HEK293 (cell line): ENCODE data around the gene MAMDC2.

Experiments used
- CTCF ChIA-PET: fragments of 350-600 bp; formaldehyde crosslinking; extraction: SDS; loops from one replicate; lab custom pipeline; 2021; ENCODE audit warnings: antibody characterized with exemption; lab: Yijun Ruan, JAX
- POLR2A ChIA-PET: fragments of 300-600 bp; formaldehyde crosslinking; extraction: SDS; loops from one replicate; lab custom pipeline; 2020; ENCODE audit warnings: antibody characterized with exemption, inconsistent platforms; lab: Yijun Ruan, JAX
- H3K27ac ChIP-seq: fragments of 200-500 bp; sonication (Bioruptor generic); 2 replicates; pipeline ENCODE4 v1.5.1; 2014; ENCODE audit warnings: low read depth, low read length, control low read depth, inconsistent platforms; ENCODE audit errors: extremely low read depth
- H3K36me3 ChIP-seq, 2 experiments: fragments of 200-500 bp in 1 of 2; sonication (Bioruptor generic) in 1 of 2; 1 replicate in 1 of 2; 2 replicates in 1 of 2; pipeline ENCODE4 v1.5.1; 2014 to 2017; ENCODE audit warnings: inconsistent platforms in 2 of 2, low read length in 2 of 2; ENCODE audit not compliant: control insufficient read depth in 2 of 2, insufficient read depth in 1 of 2
- H3K4me1 ChIP-seq: fragments of 200-500 bp; sonication (Bioruptor generic); 2 replicates; pipeline ENCODE4 v1.5.1; 2014; ENCODE audit warnings: mild to moderate bottlenecking, low read length, inconsistent platforms; ENCODE audit not compliant: control insufficient read depth, insufficient read depth
- H3K4me3 ChIP-seq: 2 replicates; pipeline ENCODE4 v1.5.1; 2011; ENCODE audit warnings: low read depth, mild to moderate bottlenecking, control low read depth, low read length, moderate library complexity
- H3K9me3 ChIP-seq: fragments of 200-500 bp; sonication (Bioruptor generic); 2 replicates; pipeline ENCODE4 v1.5.1; 2014; ENCODE audit warnings: low read depth, low read length, inconsistent platforms; ENCODE audit not compliant: control insufficient read depth, insufficient read depth
- AEBP2 ChIP-seq: fragments of 450-650 bp; formaldehyde crosslinking; IDR thresholded peaks from 2 replicates; pipeline ENCODE4 v1.5.1; 2016; ENCODE audit warnings: missing biosample characterization, missing genetic modification characterization, borderline replicate concordance
- MEIS1 ChIP-seq: sonication (generic); formaldehyde crosslinking; IDR thresholded peaks from 2 replicates; pipeline ENCODE4 v1.8.1; 2022; ENCODE audit warnings: missing genetic modification reagents, mild to moderate bottlenecking, borderline replicate concordance
- SP3 ChIP-seq: fragments of 450-650 bp; formaldehyde crosslinking; IDR thresholded peaks from 2 replicates; pipeline ENCODE4 v1.5.1; 2016; ENCODE audit warnings: missing biosample characterization, missing genetic modification characterization
- SP7 ChIP-seq: fragments of 450-650 bp; formaldehyde crosslinking; IDR thresholded peaks from 2 replicates; pipeline ENCODE4 v1.5.1; 2016; ENCODE audit warnings: missing biosample characterization, missing genetic modification characterization
- ZBTB1 ChIP-seq: fragments of 450-650 bp; formaldehyde crosslinking; IDR thresholded peaks from 2 replicates; pipeline ENCODE4 v1.5.1; 2016; ENCODE audit warnings: missing biosample characterization, missing genetic modification characterization
- ZBTB20 ChIP-seq: fragments of 450-650 bp; formaldehyde crosslinking; IDR thresholded peaks from 2 replicates; pipeline ENCODE4 v1.5.1; 2016; ENCODE audit warnings: missing biosample characterization, missing genetic modification characterization
- ZBTB44 ChIP-seq: fragments of 450-650 bp; IDR thresholded peaks from 2 replicates; pipeline ENCODE4 v1.5.1; 2018; ENCODE audit warnings: missing biosample characterization, mild to moderate bottlenecking, missing genetic modification characterization
- ZNF10 ChIP-seq: fragments of 450-650 bp; formaldehyde crosslinking; IDR thresholded peaks from 2 replicates; pipeline ENCODE4 v1.5.1; 2017; ENCODE audit warnings: missing biosample characterization, missing genetic modification characterization
- ZNF121 ChIP-seq: fragments of 450-650 bp; formaldehyde crosslinking; IDR thresholded peaks from 2 replicates; pipeline ENCODE4 v1.5.1; 2016; ENCODE audit warnings: missing biosample characterization, missing genetic modification characterization
- ZNF2 ChIP-seq: fragments of 450-650 bp; formaldehyde crosslinking; IDR thresholded peaks from 2 replicates; pipeline ENCODE4 v1.5.1; 2016; ENCODE audit warnings: missing biosample characterization, missing genetic modification characterization
- ZNF239 ChIP-seq: fragments of 450-650 bp; formaldehyde crosslinking; IDR thresholded peaks from 2 replicates; pipeline ENCODE4 v1.5.1; 2016; ENCODE audit warnings: missing biosample characterization, missing genetic modification characterization
- ZNF354C ChIP-seq: fragments of 450-650 bp; formaldehyde crosslinking; IDR thresholded peaks from 2 replicates; pipeline ENCODE4 v1.5.1; 2016; ENCODE audit warnings: missing biosample characterization, missing genetic modification characterization, low read depth, borderline replicate concordance
- ZNF391 ChIP-seq: fragments of 450-650 bp; formaldehyde crosslinking; IDR thresholded peaks from 2 replicates; pipeline ENCODE4 v1.5.1; 2016; ENCODE audit warnings: low read depth, missing biosample characterization, missing genetic modification characterization, borderline replicate concordance
- ZNF560 ChIP-seq: fragments of 450-650 bp; formaldehyde crosslinking; IDR thresholded peaks from 2 replicates; pipeline ENCODE4 v1.5.1; 2017; ENCODE audit warnings: missing biosample characterization, missing genetic modification characterization, borderline replicate concordance

MAMDC2 gene

GRCh38 chr9:70130266-70130665, 86.6 kb downstream of the MAMDC2 start:
- no peak overlapping the region for H3K27ac ChIP-seq
- TF ChIP-seq ZNF10 (tag by site-specific recombination), result no peak
- TF ChIP-seq ZNF354C (tag by site-specific recombination), result no peak
- TF ChIP-seq ZNF391, result no peak
- no peak for TF ChIP-seq ZBTB20 (tag by site-specific recombination)
- no peak for TF ChIP-seq ZBTB1
- TF ChIP-seq SP3 (tag by site-specific recombination), result no peak
- no peak for TF ChIP-seq ZNF239 (tag by site-specific recombination)
- no peak overlapping the region for H3K4me3 ChIP-seq
- CTCF ChIA-PET, result interaction anchor here (1.0 to 3.9 kb wide), 4 partner anchors 10 to 472 kb away, joined by 3 to 26 read pairs (median 4); no protein-coding TSS in a partner anchor
- H3K4me1 ChIP-seq, result no peaks in the 10 kb centered on the region
- POLR2A ChIA-PET, result no interaction called here
- H3K9me3 ChIP-seq, result no peaks in the 10 kb centered on the region
- no peaks in the 10 kb centered on the region for H3K36me3 ChIP-seq

- POLR2A ChIA-PET, result no interaction called here
- CTCF ChIA-PET, result interaction anchor here (1.1 to 3.9 kb wide), 2 partner anchors 19 to 160 kb away, joined by 6 to 26 read pairs; no protein-coding TSS in a partner anchor
- H3K36me3 ChIP-seq, result no peaks in the 10 kb centered on the region
- no peaks in the 10 kb centered on the region for H3K9me3 ChIP-seq
- no peak overlapping the region for H3K4me3 ChIP-seq
- no peak overlapping the region for H3K27ac ChIP-seq
- H3K4me1 ChIP-seq, result no peaks in the 10 kb centered on the region
- TF ChIP-seq ZBTB44 (tag by site-specific recombination) (0 out of 2 replicates have a peak, but pooled peaks have one; percentile 12), ZNF239 (tag by site-specific recombination) (no peak)
These were observed 87.6 kb downstream of the MAMDC2 start for GRCh38 chr9:70131296-70131695.

GRCh38 chr9:70133253-70134208, 89.9 kb downstream of the MAMDC2 start:
- no peaks in the 10 kb centered on the region for H3K4me1 ChIP-seq
- POLR2A ChIA-PET, result no interaction called here
- no peak for TF ChIP-seq SP7 (tag by site-specific recombination)
- no peak for TF ChIP-seq AEBP2 (tag by site-specific recombination)
- TF ChIP-seq ZNF560 (tag by site-specific recombination), result no peak
- no peaks in the 10 kb centered on the region for H3K9me3 ChIP-seq
- no peak overlapping the region for H3K27ac ChIP-seq
- H3K36me3 ChIP-seq, result no peaks in the 10 kb centered on the region
- CTCF ChIA-PET, result interaction anchor here (0.7 to 3.9 kb wide), 3 partner anchors 11 to 21 kb away, joined by 3 to 26 read pairs (median 4); no protein-coding TSS in a partner anchor
- H3K4me3 ChIP-seq, result no peak overlapping the region

- Histone ChIP-seq H3K9me3 (no peaks in the 10 kb centered on the region), H3K27ac (no peak overlapping the region), H3K36me3 (no peaks in the 10 kb centered on the region), H3K4me3 (no peak overlapping the region), H3K4me1 (no peaks in the 10 kb centered on the region)
- TF ChIP-seq MEIS1 (no peak), ZNF121 (tag by site-specific recombination) (no peak), ZNF2 (no peak)
- ChIA-PET CTCF (interaction anchor here (0.7 to 1.4 kb wide), 5 partner anchors 12 to 163 kb away, joined by 3 to 4 read pairs (median 4); no protein-coding TSS in a partner anchor), POLR2A (no interaction called here)
These were observed 90.7 kb downstream of the MAMDC2 start for GRCh38 chr9:70134360-70134759.
